ENCODE data around the gene GATB.

The GATB gene

DNA sequence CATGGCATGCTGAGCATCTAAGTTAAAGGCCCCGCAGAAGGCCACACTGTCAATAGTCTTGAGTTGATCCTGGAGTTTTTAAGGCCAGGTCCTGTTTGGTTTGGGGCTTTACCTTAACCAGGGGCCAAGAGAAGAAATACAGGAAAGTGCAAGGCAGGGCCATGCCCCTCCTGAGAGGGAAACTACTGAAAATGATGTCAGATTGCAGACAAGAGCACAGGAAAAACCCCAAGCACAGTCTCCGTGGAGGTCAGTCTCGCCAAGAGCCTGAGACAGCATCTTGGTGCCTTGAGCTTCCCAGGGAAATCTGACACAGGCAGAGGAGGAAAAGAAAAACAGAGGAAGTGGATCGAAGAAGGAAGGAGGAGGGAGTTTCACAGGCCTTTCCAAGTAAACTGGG lies 32.2 kb upstream of the GATB start:
- TF ChIP-seq EZH2 (IDR thresholded peaks at IDR 0.05; ENCODE audit: borderline replicate concordance, low read length) (no peak), CTCF (IDR thresholded peaks at IDR 0.05; ENCODE audit: low read length) (no peak)
- Histone ChIP-seq H2AFZ (ENCODE audit: low read length) (no peak overlapping the region), H4K20me1 (ENCODE audit: insufficient read depth, low read length) (no peaks in the 10 kb centered on the region), H3K36me3 (ENCODE audit: insufficient read depth, low read length) (no peaks in the 10 kb centered on the region), H3K4me3 (ENCODE audit: low read depth, low read length, poor library complexity, severe bottlenecking) (no peak overlapping the region), H3K79me2 (ENCODE audit: insufficient read depth, low read length) (no peaks in the 10 kb centered on the region), H3K9me3 (ENCODE audit: low read length) (no peaks in the 10 kb centered on the region), H3F3A (ENCODE audit: insufficient read depth, low read length) (no peaks in the 10 kb centered on the region), H3K4me2 (ENCODE audit: low read length) (no peak overlapping the region), H3K27me3 (ENCODE audit: insufficient read depth, low read length) (no peaks in the 10 kb centered on the region), H3K9ac (ENCODE audit: low read length) (no peak overlapping the region), H3K9me2 (ENCODE audit: low read depth, low read length) (no peaks in the 10 kb centered on the region), H3K4me1 (ENCODE audit: insufficient read depth, low read length, severe bottlenecking) (no peaks in the 10 kb centered on the region), H3K27ac (ENCODE audit: low read depth, low read length, poor library complexity, severe bottlenecking) (no peak overlapping the region)

GRCh38 chr4:151792530-151792929 lies 31.7 kb upstream of the GATB start:
- no peak for TF ChIP-seq EZH2 (IDR thresholded peaks at IDR 0.05; ENCODE audit: borderline replicate concordance, low read length)
- no peak for TF ChIP-seq CTCF (IDR thresholded peaks at IDR 0.05; ENCODE audit: low read length)
- no peaks in the 10 kb centered on the region for H3K36me3 ChIP-seq (ENCODE audit: insufficient read depth, low read length)
- no peak overlapping the region for H3K4me2 ChIP-seq (ENCODE audit: low read length)
- no peak overlapping the region for H3K9ac ChIP-seq (ENCODE audit: low read length)
- no peak overlapping the region for H3K27ac ChIP-seq (ENCODE audit: low read depth, low read length, poor library complexity, severe bottlenecking)
- H4K20me1 ChIP-seq (ENCODE audit: insufficient read depth, low read length) = no peaks in the 10 kb centered on the region
- H3K79me2 ChIP-seq (ENCODE audit: insufficient read depth, low read length) = no peaks in the 10 kb centered on the region
- no peak overlapping the region for H2AFZ ChIP-seq (ENCODE audit: low read length)
- H3K27me3 ChIP-seq (ENCODE audit: insufficient read depth, low read length) = no peaks in the 10 kb centered on the region
- no peaks in the 10 kb centered on the region for H3K9me3 ChIP-seq (ENCODE audit: low read length)
- H3F3A ChIP-seq (ENCODE audit: insufficient read depth, low read length) = no peaks in the 10 kb centered on the region
- no peaks in the 10 kb centered on the region for H3K4me1 ChIP-seq (ENCODE audit: insufficient read depth, low read length, severe bottlenecking)
- H3K9me2 ChIP-seq (ENCODE audit: low read depth, low read length) = no peaks in the 10 kb centered on the region
- H3K4me3 ChIP-seq (ENCODE audit: low read depth, low read length, poor library complexity, severe bottlenecking) = no peak overlapping the region

DNA sequence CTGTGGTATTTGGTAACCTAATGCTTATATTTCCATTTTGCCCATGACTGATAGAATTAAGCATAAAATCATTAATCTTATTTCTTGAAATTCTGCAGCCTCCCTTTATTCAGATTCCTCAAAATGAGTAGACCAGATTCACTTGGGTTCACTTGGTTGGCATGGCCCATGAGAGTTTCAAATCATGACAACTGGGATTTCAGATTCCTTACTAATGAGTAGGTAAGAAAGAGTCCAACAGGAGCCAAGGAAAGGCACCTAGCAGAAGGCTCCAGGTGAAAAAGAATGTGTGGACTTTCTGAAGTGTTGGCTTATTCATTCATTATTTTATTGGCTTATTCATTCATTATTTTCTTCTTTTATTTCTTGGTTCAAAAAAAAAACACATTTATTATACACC lies 27.2 kb upstream of the GATB start:
- Histone ChIP-seq H2AFZ (ENCODE audit: low read length) (no peak overlapping the region), H3K9me3 (ENCODE audit: low read length) (no peaks in the 10 kb centered on the region), H3K4me2 (ENCODE audit: low read length) (no peak overlapping the region), H3K36me3 (ENCODE audit: insufficient read depth, low read length) (no peaks in the 10 kb centered on the region), H3K9me2 (ENCODE audit: low read depth, low read length) (no peaks in the 10 kb centered on the region), H3K79me2 (ENCODE audit: insufficient read depth, low read length) (no peaks in the 10 kb centered on the region), H3K27ac (ENCODE audit: low read depth, low read length, poor library complexity, severe bottlenecking) (no peak overlapping the region), H3F3A (ENCODE audit: insufficient read depth, low read length) (no peaks in the 10 kb centered on the region), H3K4me3 (ENCODE audit: low read depth, low read length, poor library complexity, severe bottlenecking) (no peak overlapping the region), H3K4me1 (ENCODE audit: insufficient read depth, low read length, severe bottlenecking) (no peaks in the 10 kb centered on the region), H3K9ac (ENCODE audit: low read length) (no peak overlapping the region), H3K27me3 (ENCODE audit: insufficient read depth, low read length) (no peaks in the 10 kb centered on the region), H4K20me1 (ENCODE audit: insufficient read depth, low read length) (no peaks in the 10 kb centered on the region)
- TF ChIP-seq EZH2 (IDR thresholded peaks at IDR 0.05; ENCODE audit: borderline replicate concordance, low read length) = no peak
- no peak for TF ChIP-seq CTCF (IDR thresholded peaks at IDR 0.05; ENCODE audit: low read length)
